Measurements from ENCODE around the gene RAB11FIP3. TPM values are rescaled to one million over a fixed set of nuclear protein-coding genes. Genes with fewer than 3 reads are reported as not detected.

RAB11FIP3 gene
- total and polyA plus RNA-seq, 2 of the 13 experiments (the other 11 are each of a cell fraction or from before 2014, with no cell fraction given): 34.3 to 57.6 TPM

GRCh38 chr16:425082-425718 lies at the start of gene RAB11FIP3 (continued):
- peak; percentile 71 for TF ChIP-seq SALL1 (CRISPR knock-in tag; IDR thresholded peaks at IDR 0.05)
- no peak for TF ChIP-seq SMAD9 (CRISPR knock-in tag; IDR thresholded peaks at IDR 0.05)
- no peak for TF ChIP-seq ZNF841 (CRISPR knock-in tag; IDR thresholded peaks at IDR 0.05; ENCODE audit: borderline replicate concordance)
- no peak for TF ChIP-seq TOPORS (CRISPR knock-in tag; IDR thresholded peaks at IDR 0.05)
- TF ChIP-seq ZZZ3 (CRISPR knock-in tag; IDR thresholded peaks at IDR 0.05; ENCODE audit: borderline replicate concordance): peak; percentile 72; the same call in 1 of the 2 replicates
- TF ChIP-seq GABPA (IDR thresholded peaks at IDR 0.05; ENCODE audit: low read depth, low read length): no peak
- no peak for TF ChIP-seq GABPA (CRISPR knock-in tag; IDR thresholded peaks at IDR 0.05; ENCODE audit: low read depth)
- TF ChIP-seq ZNF30 (CRISPR knock-in tag; IDR thresholded peaks at IDR 0.05): peak; percentile 96; the same call in 1 of the 2 replicates
- no peak for TF ChIP-seq RARA (CRISPR knock-in tag; IDR thresholded peaks at IDR 0.05)
- TF ChIP-seq FOXP1 (IDR thresholded peaks at IDR 0.05): no peak
- no peak for TF ChIP-seq FOXP1 (CRISPR knock-in tag; IDR thresholded peaks at IDR 0.05)
- no peak for TF ChIP-seq MATR3 (CRISPR knock-in tag; IDR thresholded peaks at IDR 0.05)
- no peak for TF ChIP-seq RORA (CRISPR knock-in tag; IDR thresholded peaks at IDR 0.05)
- TF ChIP-seq ZMAT5 (CRISPR knock-in tag; IDR thresholded peaks at IDR 0.05; ENCODE audit: borderline replicate concordance, low read depth): no peak
- TF ChIP-seq, protein P1, sequence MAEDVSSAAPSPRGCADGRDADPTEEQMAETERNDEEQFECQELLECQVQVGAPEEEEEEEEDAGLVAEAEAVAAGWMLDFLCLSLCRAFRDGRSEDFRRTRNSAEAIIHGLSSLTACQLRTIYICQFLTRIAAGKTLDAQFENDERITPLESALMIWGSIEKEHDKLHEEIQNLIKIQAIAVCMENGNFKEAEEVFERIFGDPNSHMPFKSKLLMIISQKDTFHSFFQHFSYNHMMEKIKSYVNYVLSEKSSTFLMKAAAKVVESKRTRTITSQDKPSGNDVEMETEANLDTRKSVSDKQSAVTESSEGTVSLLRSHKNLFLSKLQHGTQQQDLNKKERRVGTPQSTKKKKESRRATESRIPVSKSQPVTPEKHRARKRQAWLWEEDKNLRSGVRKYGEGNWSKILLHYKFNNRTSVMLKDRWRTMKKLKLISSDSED (CRISPR knock-in tag; IDR thresholded peaks at IDR 0.05): no peak
- TF ChIP-seq SNRNP70 (IDR thresholded peaks at IDR 0.05; ENCODE audit: low read depth, low read length): no peak
- TF ChIP-seq DMTF1 (CRISPR knock-in tag; IDR thresholded peaks at IDR 0.05): 0 out of 2 replicates have a peak, but pooled peaks have one; percentile 33
- 0 out of 2 replicates have a peak, but pooled peaks have one; percentile 46 for TF ChIP-seq ZNF773 (CRISPR knock-in tag; IDR thresholded peaks at IDR 0.05; ENCODE audit: borderline replicate concordance)
- peak; percentile 83 for TF ChIP-seq ZNF710 (CRISPR knock-in tag; IDR thresholded peaks at IDR 0.05; ENCODE audit: borderline replicate concordance)
- TF ChIP-seq, protein P2, sequence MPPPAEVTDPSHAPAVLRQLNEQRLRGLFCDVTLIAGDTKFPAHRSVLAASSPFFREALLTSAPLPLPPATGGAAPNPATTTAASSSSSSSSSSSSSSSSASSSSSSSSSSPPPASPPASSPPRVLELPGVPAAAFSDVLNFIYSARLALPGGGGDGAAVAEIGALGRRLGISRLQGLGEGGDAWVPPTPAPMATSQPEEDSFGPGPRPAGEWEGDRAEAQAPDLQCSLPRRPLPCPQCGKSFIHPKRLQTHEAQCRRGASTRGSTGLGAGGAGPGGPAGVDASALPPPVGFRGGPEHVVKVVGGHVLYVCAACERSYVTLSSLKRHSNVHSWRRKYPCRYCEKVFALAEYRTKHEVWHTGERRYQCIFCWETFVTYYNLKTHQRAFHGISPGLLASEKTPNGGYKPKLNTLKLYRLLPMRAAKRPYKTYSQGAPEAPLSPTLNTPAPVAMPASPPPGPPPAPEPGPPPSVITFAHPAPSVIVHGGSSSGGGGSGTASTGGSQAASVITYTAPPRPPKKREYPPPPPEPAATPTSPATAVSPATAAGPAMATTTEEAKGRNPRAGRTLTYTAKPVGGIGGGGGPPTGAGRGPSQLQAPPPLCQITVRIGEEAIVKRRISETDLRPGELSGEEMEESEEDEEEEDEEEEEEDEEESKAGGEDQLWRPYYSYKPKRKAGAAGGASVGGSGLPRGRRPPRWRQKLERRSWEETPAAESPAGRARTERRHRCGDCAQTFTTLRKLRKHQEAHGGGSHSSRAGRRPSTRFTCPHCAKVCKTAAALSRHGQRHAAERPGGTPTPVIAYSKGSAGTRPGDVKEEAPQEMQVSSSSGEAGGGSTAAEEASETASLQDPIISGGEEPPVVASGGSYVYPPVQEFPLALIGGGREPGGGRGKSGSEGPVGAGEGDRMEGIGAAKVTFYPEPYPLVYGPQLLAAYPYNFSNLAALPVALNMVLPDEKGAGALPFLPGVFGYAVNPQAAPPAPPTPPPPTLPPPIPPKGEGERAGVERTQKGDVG (CRISPR knock-in tag; IDR thresholded peaks at IDR 0.05; ENCODE audit: borderline replicate concordance): 0 out of 2 replicates have a peak, but pooled peaks have one; percentile 62
